T-helper 22 cell (primary cell): ENCODE results near the gene IST1.
"Not testable (repeated sequence)": the region's sequence is repeated elsewhere in the genome, so short reads cannot be mapped to it uniquely, and the experiment has no call there.

ENCODE experiments used
- DNase-seq: peaks from one replicate; pipeline ENCODE4 v3.0.0-alpha.2; 2020; ENCODE audit warnings: low read depth

IST1 gene

GRCh38 chr16:71894921-71895678 is at the start of gene IST1:
TSS of gene IST1 (plus strand) at chr16:71895531. CDS start at chr16:71915641, 20,110 bp downstream.
- peak; percentile 97 for DNase-seq

GRCh38 chr16:71845639-71846430 is 49.5 kb upstream of the IST1 start, which contains the start of gene ATXN1L:
TSS of gene ATXN1L (plus strand) at chr16:71845976. CDS start at chr16:71849741, 3,765 bp downstream.
- peak; percentile 86 for DNase-seq

GRCh38 chr16:71846431-71846830 is 48.9 kb upstream of the IST1 start:
- DNase-seq = no peak

- no peak for DNase-seq
Measured at GRCh38 chr16:71847096-71847495, 48.2 kb upstream of the IST1 start.

- DNase-seq = no peak
Measured at GRCh38 chr16:71848622-71849021, 46.7 kb upstream of the IST1 start.

GRCh38 chr16:71851746-71852145 is 43.6 kb upstream of the IST1 start:
- DNase-seq = no peak

GRCh38 chr16:71852158-71852557 is 43.2 kb upstream of the IST1 start:
- DNase-seq = no peak

- no peak for DNase-seq
Measured at GRCh38 chr16:71852561-71852960, 42.8 kb upstream of the IST1 start.

- DNase-seq = no peak
Measured at GRCh38 chr16:71853413-71853812, 41.9 kb upstream of the IST1 start.

- DNase-seq = no peak
Measured at GRCh38 chr16:71854369-71854948, 40.9 kb upstream of the IST1 start.

GRCh38 chr16:71855937-71856662 is 39.2 kb upstream of the IST1 start:
- DNase-seq = no peak

- DNase-seq = no peak
Measured at GRCh38 chr16:71859762-71860521, 35.4 kb upstream of the IST1 start.

GRCh38 chr16:71863995-71864394 is 31.3 kb upstream of the IST1 start:
- no peak for DNase-seq

- no peak for DNase-seq
Measured at GRCh38 chr16:71865173-71865863, 30.0 kb upstream of the IST1 start.

- DNase-seq = not testable (repeated sequence)
Measured at GRCh38 chr16:71867175-71867574, 28.2 kb upstream of the IST1 start.

GRCh38 chr16:71867939-71868338 is 27.4 kb upstream of the IST1 start:
- no peak for DNase-seq

- no peak for DNase-seq
Measured at GRCh38 chr16:71869089-71869488, 26.2 kb upstream of the IST1 start.

GRCh38 chr16:71870818-71871217 is 24.5 kb upstream of the IST1 start:
- DNase-seq = no peak

- DNase-seq = no peak
Measured at GRCh38 chr16:71873199-71873598, 22.1 kb upstream of the IST1 start.

- DNase-seq = no peak
Measured at GRCh38 chr16:71878911-71879310, 16.4 kb upstream of the IST1 start.

GRCh38 chr16:71880176-71880575 is 15.2 kb upstream of the IST1 start:
- no peak for DNase-seq
